Esophagus squamous epithelium (tissue), 5 donors: ENCODE data around the gene PREP. TPM values are rescaled to one million over a fixed set of nuclear protein-coding genes. Genes with fewer than 3 reads are reported as not detected.

Source experiments
- DNase-seq: peaks from one replicate; lab custom pipeline; 2025; lab: John Stamatoyannopoulos, UW
- H3K27ac ChIP-seq, 4 donors: fragments of 200-600 bp; sonication (generic); one replicate each; pipeline ENCODE4 v1.5.1; 2016 to 2019; ENCODE audit warnings: mild to moderate bottlenecking in 1 of 4
- H3K27me3 ChIP-seq, 4 donors: fragments of 200-600 bp; sonication (generic); 1 replicate in 3 of 4; 2 replicates in 1 of 4; pipeline versions ENCODE4 v1.5.1 to v1.6.0; 2017 to 2021; ENCODE audit warnings: antibody characterized with exemption in 1 of 4
- H3K36me3 ChIP-seq, 3 donors: fragments of 200-600 bp; sonication (generic); one replicate each; pipeline ENCODE4 v1.5.1; 2016 to 2019
- H3K4me1 ChIP-seq, 3 donors: fragments of 200-600 bp; sonication (generic); one replicate each; pipeline ENCODE4 v1.5.1; 2017 to 2019
- H3K4me3 ChIP-seq, 4 donors: fragments of 200-600 bp; sonication (generic); 1 replicate in 3 of 4; 2 replicates in 1 of 4; pipeline ENCODE4 v1.5.1; 2016 to 2019; ENCODE audit warnings: mild to moderate bottlenecking in 2 of 4, moderate library complexity in 1 of 4
- H3K9me3 ChIP-seq, 3 donors: fragments of 200-600 bp; sonication (generic); one replicate each; pipeline ENCODE4 v1.5.1; 2016 to 2019
- POLR2A ChIP-seq, 4 donors: fragments of 450-650 bp; IDR thresholded peaks; one replicate each; pipeline ENCODE4 v1.6.1; 2017; ENCODE audit warnings: antibody characterized with exemption in 4 of 4, mild to moderate bottlenecking in 4 of 4, moderate library complexity in 3 of 4
- WGBS, 2 donors: methylation state at CpG; one replicate each; pipeline ENCODE4 v1.1.5; 2018; 5-methylcytosine and 5-hydroxymethylcytosine counted together
- intact Hi-C: fragments of 100-400 bp; cut with DNase I; formaldehyde crosslinking; loops from one replicate; pipeline ENCODE4 v1.15.0; 2022
- total RNA-seq, 4 donors: library from RNA; depleted of rRNA; stranded (reverse); fragments of >200 nt; gene quantifications; one replicate each; pipeline ENCODE4 v1.1.0, GENCODE V29; 2016
- TF ChIP-seq, protein P1 (sequence below), 6 experiments: fragments of 450-650 bp in 4 of 6; fragments of 200-600 bp in 2 of 6; sonication (generic) in 2 of 6; IDR thresholded peaks; one replicate each; pipeline ENCODE4 v1.5.1; 2016 to 2019; ENCODE audit warnings: antibody characterized with exemption in 6 of 6, mild to moderate bottlenecking in 4 of 6, moderate library complexity in 4 of 6
- donor health status: DM: yes; HTN: yes; CAD: no.

The PREP gene
- total RNA-seq, 4 donors from 2014 or later = 11.9 to 28.0 (median 19.6) TPM

DNA sequence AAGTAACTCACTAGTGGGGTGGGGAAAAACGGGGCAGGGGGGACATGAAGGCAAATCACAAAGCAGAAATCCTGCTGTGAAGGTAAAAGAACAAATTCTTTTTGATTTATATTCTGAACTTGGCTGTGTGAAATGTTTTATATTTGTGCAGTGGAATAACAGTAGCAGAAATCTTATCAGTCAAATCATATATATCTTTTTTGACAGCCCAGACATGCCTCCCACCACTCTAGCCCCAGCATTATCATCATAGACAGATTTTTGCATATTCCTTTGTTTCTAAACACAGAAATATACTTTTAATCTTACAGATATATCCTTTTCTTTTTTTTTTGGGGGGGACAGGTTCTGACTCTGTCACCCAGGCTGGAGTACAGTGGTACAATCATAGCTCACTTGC, 97.4 kb downstream of the PREP start:
- TF ChIP-seq, protein P1, sequence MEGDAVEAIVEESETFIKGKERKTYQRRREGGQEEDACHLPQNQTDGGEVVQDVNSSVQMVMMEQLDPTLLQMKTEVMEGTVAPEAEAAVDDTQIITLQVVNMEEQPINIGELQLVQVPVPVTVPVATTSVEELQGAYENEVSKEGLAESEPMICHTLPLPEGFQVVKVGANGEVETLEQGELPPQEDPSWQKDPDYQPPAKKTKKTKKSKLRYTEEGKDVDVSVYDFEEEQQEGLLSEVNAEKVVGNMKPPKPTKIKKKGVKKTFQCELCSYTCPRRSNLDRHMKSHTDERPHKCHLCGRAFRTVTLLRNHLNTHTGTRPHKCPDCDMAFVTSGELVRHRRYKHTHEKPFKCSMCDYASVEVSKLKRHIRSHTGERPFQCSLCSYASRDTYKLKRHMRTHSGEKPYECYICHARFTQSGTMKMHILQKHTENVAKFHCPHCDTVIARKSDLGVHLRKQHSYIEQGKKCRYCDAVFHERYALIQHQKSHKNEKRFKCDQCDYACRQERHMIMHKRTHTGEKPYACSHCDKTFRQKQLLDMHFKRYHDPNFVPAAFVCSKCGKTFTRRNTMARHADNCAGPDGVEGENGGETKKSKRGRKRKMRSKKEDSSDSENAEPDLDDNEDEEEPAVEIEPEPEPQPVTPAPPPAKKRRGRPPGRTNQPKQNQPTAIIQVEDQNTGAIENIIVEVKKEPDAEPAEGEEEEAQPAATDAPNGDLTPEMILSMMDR (IDR thresholded peaks at IDR 0.05) = no peak
- TF ChIP-seq POLR2A (IDR thresholded peaks at IDR 0.05) = no peak
- intact Hi-C loops = no loop called here
- no peak for DNase-seq
- Histone ChIP-seq H3K9me3 (no peaks in the 10 kb centered on the region), H3K36me3 (peaks cover 0 to 47% (median 0%) of the 10 kb centered on the region in 3 donors), H3K4me1 (no peaks in the 10 kb centered on the region), H3K4me3 (no peak overlapping the region), H3K27me3 (no peaks in the 10 kb centered on the region), H3K27ac (no peak overlapping the region)
- WGBS, 2 donors = 93% methylated on average over 1 of the region's 1 CpG

DNA sequence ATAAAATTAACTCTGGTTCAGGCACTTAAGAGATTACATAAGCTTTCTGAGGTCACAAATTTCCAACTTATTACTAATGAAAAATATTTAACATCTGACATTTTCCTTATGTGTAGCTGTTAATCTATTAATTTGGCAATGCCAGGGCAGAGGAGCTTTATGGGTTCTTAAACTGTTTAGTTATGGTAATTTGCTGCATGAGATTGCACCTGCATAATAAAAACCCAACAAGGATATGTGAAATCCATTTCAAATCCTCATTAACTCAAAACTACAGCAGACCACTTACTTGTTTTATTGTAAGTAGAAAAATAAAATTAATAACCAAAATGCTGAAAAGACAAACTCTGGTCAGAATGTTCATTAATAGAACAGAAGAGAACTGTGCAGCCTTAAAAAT, 98.1 kb downstream of the PREP start:
- no peaks in the 10 kb centered on the region for H3K9me3 ChIP-seq
- H3K27me3 ChIP-seq = no peaks in the 10 kb centered on the region
- H3K4me1 ChIP-seq = no peaks in the 10 kb centered on the region
- no peak for DNase-seq
- intact Hi-C loops = no loop called here
- H3K27ac ChIP-seq = no peak overlapping the region
- TF ChIP-seq POLR2A (IDR thresholded peaks at IDR 0.05) = no peak
- TF ChIP-seq, protein P1 (IDR thresholded peaks at IDR 0.05) = no peak
- no peak overlapping the region for H3K4me3 ChIP-seq
- peaks cover 0 to 47% (median 0%) of the 10 kb centered on the region in 3 donors for H3K36me3 ChIP-seq

DNA sequence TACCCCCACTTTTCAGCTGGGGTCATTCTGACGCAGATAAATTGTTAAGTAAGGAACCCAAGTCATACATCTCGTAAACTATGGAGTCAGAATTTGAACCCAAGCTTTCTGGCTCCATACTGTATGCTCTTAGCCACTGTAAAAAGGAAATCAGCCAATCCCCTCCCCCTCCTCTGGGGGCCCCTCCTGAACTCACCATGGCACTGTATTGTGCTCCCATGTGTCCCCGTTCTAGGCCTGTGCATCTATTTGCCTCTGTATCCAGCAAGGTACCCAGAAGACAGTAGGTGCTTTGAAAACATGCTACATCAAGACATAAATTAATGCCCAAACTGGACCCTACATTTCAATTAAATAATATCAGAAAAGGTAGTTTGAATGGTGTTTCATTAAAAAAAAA, 98.5 kb downstream of the PREP start:
- intact Hi-C loops = no loop called here
- DNase-seq = no peak
- H3K9me3 ChIP-seq = no peaks in the 10 kb centered on the region
- H3K36me3 ChIP-seq = peaks cover 0 to 43% (median 0%) of the 10 kb centered on the region in 3 donors
- H3K27ac ChIP-seq = no peak overlapping the region
- H3K4me3 ChIP-seq = no peak overlapping the region
- no peaks in the 10 kb centered on the region for H3K27me3 ChIP-seq
- H3K4me1 ChIP-seq = no peaks in the 10 kb centered on the region
- TF ChIP-seq, protein P1 (IDR thresholded peaks at IDR 0.05) = no peak
- no peak for TF ChIP-seq POLR2A (IDR thresholded peaks at IDR 0.05)
- 90 to 97% methylated on average over 3 of the region's 3 CpGs for WGBS, 2 donors

DNA sequence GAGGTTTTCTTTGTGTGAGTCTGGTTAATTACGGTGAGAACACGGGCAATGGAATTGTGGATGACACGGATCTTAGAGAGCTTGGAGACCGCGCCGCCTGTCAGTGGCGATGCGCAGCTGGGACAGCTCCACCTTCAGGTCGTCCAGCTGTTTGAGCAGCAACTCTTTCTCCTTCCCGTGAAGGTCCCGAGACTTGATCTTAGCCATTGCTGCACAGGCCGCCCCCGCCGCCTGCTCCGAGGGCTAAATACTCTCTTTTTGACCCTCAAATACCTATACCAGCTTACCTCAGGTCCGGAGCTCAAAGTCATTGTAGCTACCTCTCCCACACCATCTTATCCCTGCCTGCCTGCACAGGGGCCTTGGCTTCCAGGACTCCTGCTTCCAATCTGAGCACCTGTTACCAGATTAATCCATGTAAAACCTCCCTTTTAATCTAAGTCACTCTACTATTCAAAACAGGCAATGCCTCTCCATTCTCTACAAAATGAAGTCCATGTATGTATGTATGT, 100.2 kb downstream of the PREP start:
- intact Hi-C loops = no loop called here
- no peak for DNase-seq
- 89 to 91% methylated on average over 8 to 15 of the region's 16 CpGs for WGBS, 2 donors
- no peaks in the 10 kb centered on the region for H3K9me3 ChIP-seq
- H3K4me3 ChIP-seq = no peak overlapping the region
- peaks cover 0 to 43% (median 0%) of the 10 kb centered on the region in 3 donors for H3K36me3 ChIP-seq
- no peaks in the 10 kb centered on the region for H3K4me1 ChIP-seq
- TF ChIP-seq, protein P1 (IDR thresholded peaks at IDR 0.05) = no peak
- TF ChIP-seq POLR2A (IDR thresholded peaks at IDR 0.05) = no peak
- H3K27ac ChIP-seq = no peak overlapping the region
- no peaks in the 10 kb centered on the region for H3K27me3 ChIP-seq

DNA sequence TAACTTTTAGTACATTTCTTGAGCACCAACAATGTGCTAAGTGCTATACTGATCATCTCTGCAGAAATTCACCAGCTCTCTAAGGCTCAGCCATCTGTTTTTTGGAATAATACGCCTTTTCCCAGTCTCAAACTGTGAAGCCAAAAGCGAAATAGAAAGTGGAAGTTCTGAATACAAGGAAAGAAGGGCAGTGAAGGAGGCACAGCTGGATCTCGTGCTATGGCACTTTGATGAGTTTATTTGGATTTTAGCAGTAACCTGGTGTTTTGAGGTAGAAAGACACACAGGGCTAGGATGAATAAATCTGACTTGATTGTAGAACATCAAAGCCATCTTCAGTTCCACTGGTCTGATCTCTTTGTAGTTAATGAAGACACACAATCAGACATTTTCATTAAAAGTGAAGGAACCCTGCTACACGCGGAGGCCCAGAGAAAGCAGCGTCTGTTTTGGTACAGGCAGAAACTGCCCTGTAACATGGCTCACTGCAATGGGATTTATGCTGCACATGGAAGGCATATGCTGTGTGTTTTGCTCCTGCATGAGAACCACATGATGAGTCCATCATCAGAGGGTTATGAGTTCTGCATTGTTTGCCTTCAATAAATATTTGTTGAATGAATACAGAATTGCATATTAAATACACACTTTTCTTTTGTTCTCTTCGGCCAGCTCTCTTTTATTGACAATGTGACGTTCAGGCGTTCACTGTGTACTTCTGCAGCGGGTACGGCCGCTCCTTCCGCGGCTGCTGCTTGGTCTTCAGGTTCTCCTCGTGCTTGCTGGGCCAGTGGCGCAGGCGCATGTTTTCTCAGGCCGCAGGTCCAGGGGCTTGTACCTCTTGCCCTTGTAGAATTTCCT, 100.9 kb downstream of the PREP start:
- DNase-seq = no peak
- H3K27ac ChIP-seq = no peak overlapping the region
- no peak for TF ChIP-seq POLR2A (IDR thresholded peaks at IDR 0.05)
- TF ChIP-seq, protein P1 (IDR thresholded peaks at IDR 0.05) = no peak
- no peaks in the 10 kb centered on the region for H3K27me3 ChIP-seq
- 86 to 94% methylated on average over 17 to 18 of the region's 18 CpGs for WGBS, 2 donors
- no peak overlapping the region for H3K4me3 ChIP-seq
- H3K9me3 ChIP-seq = no peaks in the 10 kb centered on the region
- no peaks in the 10 kb centered on the region for H3K4me1 ChIP-seq
- intact Hi-C loops = no loop called here
- peaks cover 0 to 39% (median 0%) of the 10 kb centered on the region in 3 donors for H3K36me3 ChIP-seq
